ENCODE measurements around the gene TLX3. TPM values are rescaled to one million over a fixed set of nuclear protein-coding genes. Genes with fewer than 3 reads are reported as not detected.

Gene TLX3
- total and polyA plus RNA-seq, 10 donors, result not detected

GRCh38 chr5:171271798-171272197 lies 37.2 kb upstream of the TLX3 start:
- no peaks in the 10 kb centered on the region for H3K9me3 ChIP-seq
- intact Hi-C loops (cut with DNase I; ENCODE audit: low total_unique reads), result no loop called here
- DNase-seq, result no peak
- TF ChIP-seq, protein P1, sequence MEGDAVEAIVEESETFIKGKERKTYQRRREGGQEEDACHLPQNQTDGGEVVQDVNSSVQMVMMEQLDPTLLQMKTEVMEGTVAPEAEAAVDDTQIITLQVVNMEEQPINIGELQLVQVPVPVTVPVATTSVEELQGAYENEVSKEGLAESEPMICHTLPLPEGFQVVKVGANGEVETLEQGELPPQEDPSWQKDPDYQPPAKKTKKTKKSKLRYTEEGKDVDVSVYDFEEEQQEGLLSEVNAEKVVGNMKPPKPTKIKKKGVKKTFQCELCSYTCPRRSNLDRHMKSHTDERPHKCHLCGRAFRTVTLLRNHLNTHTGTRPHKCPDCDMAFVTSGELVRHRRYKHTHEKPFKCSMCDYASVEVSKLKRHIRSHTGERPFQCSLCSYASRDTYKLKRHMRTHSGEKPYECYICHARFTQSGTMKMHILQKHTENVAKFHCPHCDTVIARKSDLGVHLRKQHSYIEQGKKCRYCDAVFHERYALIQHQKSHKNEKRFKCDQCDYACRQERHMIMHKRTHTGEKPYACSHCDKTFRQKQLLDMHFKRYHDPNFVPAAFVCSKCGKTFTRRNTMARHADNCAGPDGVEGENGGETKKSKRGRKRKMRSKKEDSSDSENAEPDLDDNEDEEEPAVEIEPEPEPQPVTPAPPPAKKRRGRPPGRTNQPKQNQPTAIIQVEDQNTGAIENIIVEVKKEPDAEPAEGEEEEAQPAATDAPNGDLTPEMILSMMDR (IDR thresholded peaks at IDR 0.05 in 8 of 11, conservative IDR thresholded peaks at IDR 0.05 in 3 of 11), result no peak
- TF ChIP-seq POLR2AphosphoS5 (IDR thresholded peaks at IDR 0.05) (no peak), POLR2A (IDR thresholded peaks at IDR 0.05) (no peak)
- no peaks in the 10 kb centered on the region for H3K27me3 ChIP-seq (replicated peaks in 1 of 7)
- no peaks in the 10 kb centered on the region for H3K36me3 ChIP-seq
- no peak overlapping the region for H3K4me3 ChIP-seq
- WGBS, 5 donors, result 94 to 98% (median 96%) methylated on average over 3 of the region's 3 CpGs
- H3K27ac ChIP-seq, result no peak overlapping the region
- no peaks in the 10 kb centered on the region for H3K4me1 ChIP-seq

- no peak overlapping the region for H3K27ac ChIP-seq
- 75 to 89% (median 86%) methylated on average over 2 of the region's 2 CpGs for WGBS, 5 donors
- TF ChIP-seq, protein P1 (IDR thresholded peaks at IDR 0.05 in 8 of 11, conservative IDR thresholded peaks at IDR 0.05 in 3 of 11), result no peak
- TF ChIP-seq POLR2A (IDR thresholded peaks at IDR 0.05), result no peak
- H3K27me3 ChIP-seq (replicated peaks in 1 of 7), result no peaks in the 10 kb centered on the region
- no peaks in the 10 kb centered on the region for H3K4me1 ChIP-seq
- no peak overlapping the region for H3K4me3 ChIP-seq
- H3K9me3 ChIP-seq, result no peaks in the 10 kb centered on the region
- intact Hi-C loops (cut with DNase I; ENCODE audit: low total_unique reads), result no loop called here
- DNase-seq, result no peak
- no peaks in the 10 kb centered on the region for H3K36me3 ChIP-seq
Measured at GRCh38 chr5:171272996-171273970, 35.8 kb upstream of the TLX3 start.

DNA sequence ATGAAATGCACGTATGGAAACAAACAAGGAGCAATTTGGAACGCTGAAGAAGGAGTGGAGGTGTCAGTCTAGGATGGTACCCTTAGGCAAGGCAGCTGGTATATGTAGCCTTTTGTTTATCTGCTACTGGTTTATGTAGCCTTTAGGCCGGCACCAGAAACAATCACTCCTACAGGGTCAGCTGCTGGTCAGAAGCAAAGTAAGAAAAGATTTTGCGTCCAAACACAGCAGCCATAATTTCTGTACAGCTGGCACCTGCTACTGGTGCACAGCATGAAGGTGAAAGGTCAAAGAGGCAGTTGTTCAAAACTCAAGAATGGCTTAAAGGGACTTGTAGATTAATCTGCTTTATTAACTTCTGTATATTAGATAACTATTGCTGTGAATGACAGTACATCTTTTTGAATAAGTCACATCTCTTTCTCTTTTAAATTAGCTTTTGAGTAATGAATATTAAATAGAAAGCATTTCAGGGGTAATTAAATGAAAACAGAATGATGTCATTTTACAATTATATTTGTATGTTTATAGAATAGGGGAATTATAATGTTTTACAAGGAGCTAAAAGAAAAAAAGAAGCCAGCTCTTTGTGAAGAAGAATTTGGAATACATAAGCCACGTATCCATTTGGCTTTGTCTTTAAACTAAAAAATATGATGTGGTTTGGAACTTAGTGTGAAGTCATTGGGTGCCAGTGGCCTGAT lies 33.1 kb upstream of the TLX3 start:
- H3K27ac ChIP-seq, result no peak overlapping the region
- H3K27me3 ChIP-seq (replicated peaks in 1 of 7), result no peaks in the 10 kb centered on the region
- no peaks in the 10 kb centered on the region for H3K4me1 ChIP-seq
- no peak for DNase-seq
- H3K4me3 ChIP-seq, result no peak overlapping the region
- 76 to 91% (median 85%) methylated on average over 5 of the region's 5 CpGs for WGBS, 5 donors
- H3K36me3 ChIP-seq, result no peaks in the 10 kb centered on the region
- intact Hi-C loops (cut with DNase I; ENCODE audit: low total_unique reads), result no loop called here
- H3K9me3 ChIP-seq, result no peaks in the 10 kb centered on the region
- TF ChIP-seq, protein P1 (IDR thresholded peaks at IDR 0.05 in 8 of 11, conservative IDR thresholded peaks at IDR 0.05 in 3 of 11), result no peak
- TF ChIP-seq POLR2A (IDR thresholded peaks at IDR 0.05) (no peak), POLR2AphosphoS5 (IDR thresholded peaks at IDR 0.05) (no peak)

DNA sequence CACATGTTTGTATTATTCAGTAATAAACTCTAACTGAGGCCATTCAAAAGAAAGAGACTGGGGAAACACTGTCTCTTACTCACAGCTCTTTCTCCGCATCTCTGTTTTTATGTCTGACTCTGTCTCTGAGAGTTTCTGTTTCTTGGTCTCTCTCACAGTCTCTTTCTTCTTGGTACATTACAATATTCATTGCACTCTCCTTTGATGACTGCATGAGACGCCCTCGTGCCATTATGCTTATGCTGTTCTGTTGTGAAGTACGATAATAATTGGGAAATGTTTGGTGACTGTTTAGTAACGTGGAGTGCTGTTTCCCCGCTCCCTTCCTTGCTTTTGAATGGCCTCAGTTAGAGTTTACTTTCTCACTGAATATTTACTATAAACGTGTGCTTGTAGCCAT lies 25.3 kb upstream of the TLX3 start:
- WGBS, 5 donors, result 85 to 94% (median 88%) methylated on average over 7 of the region's 7 CpGs
- intact Hi-C loops (cut with DNase I; ENCODE audit: low total_unique reads), result no loop called here
- Histone ChIP-seq H3K27me3 (replicated peaks in 1 of 7) (no peaks in the 10 kb centered on the region), H3K27ac (no peak overlapping the region), H3K4me3 (no peak overlapping the region), H3K9me3 (no peaks in the 10 kb centered on the region), H3K4me1 (no peaks in the 10 kb centered on the region), H3K36me3 (no peaks in the 10 kb centered on the region)
- TF ChIP-seq, protein P1 (IDR thresholded peaks at IDR 0.05 in 8 of 11, conservative IDR thresholded peaks at IDR 0.05 in 3 of 11), result no peak
- TF ChIP-seq POLR2A (IDR thresholded peaks at IDR 0.05), result no peak
- TF ChIP-seq POLR2AphosphoS5 (IDR thresholded peaks at IDR 0.05), result no peak
- DNase-seq, result no peak
